GM21825 (cell line): ENCODE data around the gene CHN2.
"Not testable (repeated sequence)": the region's sequence is repeated elsewhere in the genome, so short reads cannot be mapped to it uniquely, and the experiment has no call there.

Experiments used
- ATAC-seq: cut with Tn5 transposase; IDR thresholded peaks from one replicate; pipeline ENCODE4 v1.9.1; 2021; ENCODE audit warnings: mild to moderate bottlenecking, moderate library complexity; ENCODE audit not compliant: unreplicated experiment

The CHN2 gene

DNA sequence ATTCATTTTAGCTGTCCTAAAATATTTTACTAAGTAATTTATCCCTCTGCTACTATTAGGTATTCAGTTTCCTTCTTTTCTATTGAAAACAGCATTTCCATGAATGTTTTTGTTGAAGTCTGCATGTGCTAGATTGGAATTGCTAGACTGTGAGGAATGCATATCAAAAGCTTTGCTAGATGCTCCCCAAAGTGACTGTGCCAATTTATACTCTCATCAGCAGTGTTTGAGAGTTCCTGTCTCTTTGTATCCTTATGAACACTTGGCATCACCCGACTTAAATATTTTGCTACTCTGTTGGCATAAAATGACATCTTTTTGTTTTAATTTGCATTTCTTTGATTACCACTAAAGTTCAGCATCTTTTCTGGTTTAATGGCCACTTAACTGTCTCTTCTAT lies 324.0 kb downstream of the CHN2 start:
- no peak for ATAC-seq

GRCh38 chr7:29523728-29524127 lies 329.2 kb downstream of the CHN2 start:
- ATAC-seq, result no peak

- no peak for ATAC-seq
Measured at GRCh38 chr7:29527505-29528108, 333.0 kb downstream of the CHN2 start.

- not testable (repeated sequence) for ATAC-seq
Measured at GRCh38 chr7:29528526-29528925, 334.0 kb downstream of the CHN2 start.
